Measurements from ENCODE around the gene TMEM250. TPM values are rescaled to one million over a fixed set of nuclear protein-coding genes. Genes with fewer than 3 reads are reported as not detected.
"Not testable (repeated sequence)": the region's sequence is repeated elsewhere in the genome, so short reads cannot be mapped to it uniquely, and the experiment has no call there.

Gene TMEM250, protein sequence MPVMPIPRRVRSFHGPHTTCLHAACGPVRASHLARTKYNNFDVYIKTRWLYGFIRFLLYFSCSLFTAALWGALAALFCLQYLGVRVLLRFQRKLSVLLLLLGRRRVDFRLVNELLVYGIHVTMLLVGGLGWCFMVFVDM
- total RNA-seq = 23.0 TPM

DNA sequence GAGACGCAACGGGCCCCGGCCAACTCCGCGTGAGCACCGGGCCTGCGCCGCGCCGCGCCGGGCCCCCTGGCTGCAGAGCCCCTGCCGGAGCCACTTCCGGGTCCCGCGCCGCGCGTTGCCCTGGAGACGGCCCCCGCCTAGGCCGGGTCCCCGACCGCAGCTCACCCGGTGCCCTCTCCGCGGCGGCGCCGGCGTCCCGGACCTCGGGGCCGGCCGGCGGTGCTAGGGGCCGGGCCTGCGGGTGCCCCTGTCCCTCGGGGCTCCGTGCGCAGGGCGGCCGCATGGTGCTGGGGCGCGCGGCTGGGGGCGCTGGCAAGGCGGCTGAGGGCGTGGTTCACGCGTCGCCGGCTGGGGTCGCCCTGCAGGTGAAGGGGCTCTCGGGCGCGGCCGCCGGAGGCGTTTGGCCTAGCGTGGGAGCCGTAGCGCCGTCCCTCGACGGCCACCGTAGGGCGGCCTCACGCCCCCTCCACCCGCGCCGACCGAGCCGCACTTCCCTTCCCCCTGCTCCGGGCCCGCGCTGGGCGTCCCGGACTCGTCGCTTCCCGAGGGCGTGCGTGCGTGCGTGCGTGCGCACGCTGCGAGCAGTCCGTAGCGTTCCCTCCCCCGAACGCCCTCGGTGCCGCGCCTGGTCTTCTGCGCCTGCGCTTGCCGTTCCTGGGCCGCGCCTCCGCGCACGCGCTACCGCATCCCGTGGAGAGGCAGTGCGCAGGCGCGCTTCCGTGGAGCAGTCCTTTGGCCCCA, at the start of gene TMEM250:
Gene TMEM250, minus strand, starts transcription at position 556 of the 741 bp plus-strand sequence. CDS start 1,975 bp downstream, outside the sequence.
- intact Hi-C loops (cut with DNase I) = no loop called here
- peak; percentile 95 for ATAC-seq

DNA sequence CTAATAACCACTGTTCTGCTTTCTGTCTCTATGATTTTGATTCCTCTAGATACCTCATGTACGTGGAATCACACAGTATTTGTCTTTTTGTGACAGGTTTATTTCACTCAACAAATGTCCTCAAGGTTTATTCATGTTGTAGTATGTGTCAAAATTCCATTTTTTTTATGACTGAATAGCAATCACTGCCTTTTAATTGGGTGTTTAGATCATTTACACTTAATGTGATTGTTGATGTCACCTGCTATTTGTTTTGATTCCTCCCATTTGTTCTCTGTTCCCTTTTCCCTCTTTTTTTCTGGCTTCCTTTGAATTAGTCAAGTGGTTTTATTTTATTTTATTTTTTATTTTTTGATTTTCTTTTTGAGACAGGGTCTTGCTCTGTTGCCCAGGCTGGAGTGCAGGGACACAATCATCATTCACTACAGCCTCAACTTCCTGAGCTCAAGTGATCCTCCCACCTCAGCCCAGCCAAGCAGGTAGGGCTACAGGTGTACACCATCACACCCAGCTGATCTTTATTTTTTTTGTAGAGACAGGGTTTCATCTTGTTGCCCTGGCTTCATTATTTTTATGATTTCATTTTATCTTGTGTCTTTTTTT, 44.7 kb upstream of the TMEM250 start:
- ATAC-seq (no peak), DNase-seq (ENCODE audit: low spot score) (no peak)
- intact Hi-C loops (cut with DNase I) = no loop called here

More for the DNA sequence above, at the start of gene TMEM250:
- DNase-seq (ENCODE audit: low spot score) = peak; percentile 99

DNA sequence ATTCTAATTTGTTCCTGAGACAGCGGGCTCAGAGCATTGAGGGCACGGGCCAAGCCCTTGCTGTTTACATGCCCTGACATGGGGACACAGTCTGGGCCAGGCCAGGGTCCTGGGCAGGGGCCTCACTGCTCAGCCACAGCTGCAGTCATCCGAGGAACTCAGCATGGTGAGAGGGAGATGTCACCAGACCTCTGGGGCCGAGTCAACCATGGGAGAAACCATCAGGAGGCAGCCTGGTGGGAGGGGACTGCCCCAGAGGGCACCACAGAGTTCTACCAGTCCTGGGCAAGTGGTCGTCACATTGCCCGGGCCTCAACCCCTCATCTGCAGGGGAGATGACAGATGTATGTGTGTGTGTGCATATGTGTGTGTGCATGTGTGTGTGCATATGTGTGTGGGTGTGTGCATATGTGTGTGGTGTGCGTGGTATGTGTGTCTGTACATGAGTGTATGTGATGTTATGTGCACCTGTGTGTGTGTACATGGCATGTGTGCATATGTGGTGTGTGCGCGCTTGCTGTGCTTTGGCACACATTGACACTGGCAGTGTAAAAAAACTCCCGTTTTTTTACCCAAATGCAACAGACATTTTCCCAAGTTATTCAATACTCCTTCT, 42.4 kb upstream of the TMEM250 start:
- DNase-seq (ENCODE audit: low spot score) (no peak), ATAC-seq (no peak)
- intact Hi-C loops (cut with DNase I) = no loop called here

DNA sequence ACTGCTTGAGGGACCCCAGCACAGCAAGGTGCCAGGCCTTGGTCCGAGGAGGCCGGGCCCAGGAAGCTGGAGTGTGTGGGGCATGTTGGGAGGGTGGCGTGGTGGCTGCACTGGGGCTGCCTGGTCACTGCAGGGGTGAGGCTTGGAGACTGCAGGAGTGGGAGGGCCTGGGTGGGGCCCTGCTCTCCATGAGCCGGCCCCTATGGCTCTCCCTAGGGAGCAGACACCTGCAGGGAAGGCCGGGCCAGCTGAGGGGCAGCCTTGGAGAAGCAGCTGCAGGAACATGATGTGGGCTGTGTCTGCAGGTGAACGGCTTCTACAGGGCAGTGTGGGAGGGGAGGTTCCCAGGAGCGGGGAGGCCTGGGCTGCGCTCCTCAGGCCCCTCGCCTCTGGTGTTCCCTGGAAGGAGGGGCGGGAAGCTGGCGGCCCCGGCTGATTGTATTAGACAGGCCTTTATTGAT, 41.7 kb upstream of the TMEM250 start:
- DNase-seq (ENCODE audit: low spot score) = no peak
- intact Hi-C loops (cut with DNase I) = no loop called here
- ATAC-seq = no peak

DNA sequence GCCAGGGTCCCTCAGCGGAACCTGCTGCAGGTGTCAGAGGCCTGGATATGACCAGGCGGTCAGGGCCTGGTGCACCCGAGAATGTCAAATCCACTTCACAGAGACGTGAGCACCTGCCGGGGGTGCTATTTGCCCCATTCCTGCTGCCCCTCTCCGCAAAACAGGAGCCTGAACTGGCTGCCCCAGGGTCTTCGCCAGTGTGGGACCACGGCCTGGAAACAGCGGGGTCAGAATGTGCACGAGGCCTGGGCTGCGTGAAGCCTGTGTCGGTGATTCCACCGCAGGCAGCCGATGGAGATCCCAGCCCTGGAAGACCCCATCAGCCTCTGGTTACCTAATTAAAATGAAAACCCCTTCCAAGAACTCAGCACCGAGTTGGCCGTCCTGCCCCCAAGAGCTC, 41.2 kb upstream of the TMEM250 start:
- DNase-seq (ENCODE audit: low spot score) = no peak
- ATAC-seq = no peak
- intact Hi-C loops (cut with DNase I) = no loop called here

DNA sequence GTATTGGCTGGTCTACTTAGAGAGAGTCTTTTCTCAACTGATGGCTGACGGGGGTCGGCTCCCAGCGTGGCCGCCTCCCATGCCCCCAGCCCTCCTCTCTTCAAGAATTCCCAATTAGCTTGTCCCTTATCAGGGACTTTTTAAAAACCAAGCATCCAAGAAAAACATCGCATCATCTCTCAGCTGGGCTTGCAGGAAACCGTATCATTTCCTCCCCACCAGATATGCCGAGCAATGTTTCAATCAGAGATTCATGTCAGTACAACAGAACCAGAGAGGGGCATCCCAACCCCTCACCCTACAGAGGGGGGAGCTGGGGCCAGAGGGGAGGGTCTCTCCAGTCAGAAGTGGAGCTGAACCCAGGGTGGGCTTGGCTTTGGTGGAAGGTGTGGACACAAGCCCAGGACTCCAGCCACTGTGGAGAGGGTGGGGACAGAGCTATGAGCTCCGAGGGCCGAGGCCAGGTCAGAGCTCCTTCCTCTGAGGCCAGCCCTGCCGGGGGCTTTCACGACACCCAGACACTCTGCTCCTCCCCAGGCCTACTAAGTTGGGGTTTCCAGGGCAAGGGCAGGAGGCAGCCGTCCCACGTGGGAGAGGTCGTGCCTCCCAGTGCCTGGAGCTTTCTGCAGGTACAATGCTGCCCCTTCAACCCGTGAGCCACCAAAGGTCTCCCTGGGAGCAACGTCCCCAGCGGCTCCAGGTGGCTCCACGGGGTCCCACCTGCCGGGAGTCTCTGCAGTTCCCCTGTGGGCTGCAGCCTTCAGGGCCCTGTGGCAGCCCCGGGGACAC, 39.0 kb upstream of the TMEM250 start:
- ATAC-seq (no peak), DNase-seq (ENCODE audit: low spot score) (no peak)
- intact Hi-C loops (cut with DNase I) = no loop called here

DNA sequence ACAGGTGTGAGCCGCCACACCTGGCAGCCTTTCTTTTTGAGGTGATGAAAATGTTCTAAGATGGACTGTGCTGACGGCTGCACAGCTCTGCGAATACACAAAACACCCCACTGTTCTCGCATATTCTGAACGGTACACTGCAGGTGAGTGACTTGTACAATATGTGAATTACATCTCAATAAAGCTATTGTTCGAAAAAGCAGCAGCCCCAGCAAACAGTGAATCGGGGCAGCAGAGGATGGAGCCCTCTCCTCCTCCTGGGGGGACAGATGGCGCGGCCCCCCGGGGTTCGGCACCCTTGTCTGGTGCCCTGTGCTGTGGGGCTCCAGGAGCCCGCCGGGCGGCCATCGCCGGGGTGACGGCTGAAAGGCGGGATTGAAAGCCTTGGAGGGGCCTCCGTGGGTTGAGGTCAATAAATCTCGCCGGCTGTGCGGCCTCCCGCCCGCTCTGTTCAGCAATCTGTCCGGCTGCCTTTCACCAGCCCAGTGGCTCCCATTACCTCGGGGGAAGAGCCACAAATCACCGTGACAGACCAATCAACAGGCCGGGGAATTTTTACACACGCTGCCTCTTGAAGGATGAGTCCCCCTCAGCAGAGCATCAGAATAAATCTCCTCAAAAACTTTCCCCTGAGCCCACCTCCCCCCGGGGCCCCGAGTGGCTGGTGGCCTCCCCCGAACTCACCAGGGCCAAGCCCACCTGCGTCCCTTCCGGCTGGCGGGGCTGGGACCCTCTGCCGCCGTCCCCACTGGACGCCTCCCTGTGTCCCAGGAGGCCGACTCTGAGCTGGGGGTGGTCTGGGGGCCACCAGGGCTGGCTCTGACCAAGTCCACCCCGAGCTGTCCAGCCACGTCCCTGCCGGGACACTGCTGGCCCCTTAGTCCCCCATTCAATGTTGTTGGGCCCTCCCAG, 37.8 kb upstream of the TMEM250 start:
- intact Hi-C loops (cut with DNase I) = no loop called here
- ATAC-seq (no peak), DNase-seq (ENCODE audit: low spot score) (no peak)

DNA sequence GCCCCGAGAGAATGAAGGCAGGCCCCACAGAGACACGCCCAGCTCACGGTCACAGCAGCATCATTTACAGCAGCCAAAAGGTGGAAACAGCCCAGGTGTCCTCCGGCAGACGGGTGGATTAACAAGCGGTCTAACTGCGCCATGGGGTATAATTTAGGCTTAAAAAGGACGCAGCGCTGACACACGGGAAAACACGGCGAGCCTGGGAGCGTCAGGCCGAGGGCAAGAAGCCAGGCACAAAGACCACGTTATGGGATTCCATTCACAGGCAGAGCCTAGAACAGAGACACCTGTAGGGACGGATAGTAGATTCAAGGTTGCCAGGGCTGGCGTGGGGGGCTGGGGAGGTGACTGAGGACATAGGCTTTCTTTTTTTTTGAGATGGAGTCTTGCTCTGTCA, 36.9 kb upstream of the TMEM250 start:
- DNase-seq (ENCODE audit: low spot score) (no peak), ATAC-seq (no peak)
- intact Hi-C loops (cut with DNase I) = no loop called here

DNA sequence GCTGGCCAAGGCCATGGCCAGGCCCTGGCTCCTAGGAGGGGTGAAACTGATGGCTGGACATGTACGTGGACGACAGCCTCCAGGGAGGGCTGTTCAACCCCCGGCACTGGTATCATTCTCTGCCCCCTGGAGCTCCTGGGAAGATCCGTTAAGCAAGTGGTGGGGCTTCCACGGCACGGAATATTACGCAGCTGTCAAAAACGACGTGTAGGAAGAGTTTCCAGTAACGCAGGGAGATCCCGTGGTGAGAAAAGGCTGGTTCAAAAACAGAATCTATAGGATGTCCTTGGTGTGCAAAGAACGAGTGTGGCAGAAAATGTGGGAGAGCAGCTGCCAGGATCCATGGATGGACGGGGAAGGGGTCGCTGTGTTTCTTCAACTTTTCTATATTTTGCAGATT, 36.3 kb upstream of the TMEM250 start:
- ATAC-seq (no peak), DNase-seq (ENCODE audit: low spot score) (no peak)
- intact Hi-C loops (cut with DNase I) = no loop called here

DNA sequence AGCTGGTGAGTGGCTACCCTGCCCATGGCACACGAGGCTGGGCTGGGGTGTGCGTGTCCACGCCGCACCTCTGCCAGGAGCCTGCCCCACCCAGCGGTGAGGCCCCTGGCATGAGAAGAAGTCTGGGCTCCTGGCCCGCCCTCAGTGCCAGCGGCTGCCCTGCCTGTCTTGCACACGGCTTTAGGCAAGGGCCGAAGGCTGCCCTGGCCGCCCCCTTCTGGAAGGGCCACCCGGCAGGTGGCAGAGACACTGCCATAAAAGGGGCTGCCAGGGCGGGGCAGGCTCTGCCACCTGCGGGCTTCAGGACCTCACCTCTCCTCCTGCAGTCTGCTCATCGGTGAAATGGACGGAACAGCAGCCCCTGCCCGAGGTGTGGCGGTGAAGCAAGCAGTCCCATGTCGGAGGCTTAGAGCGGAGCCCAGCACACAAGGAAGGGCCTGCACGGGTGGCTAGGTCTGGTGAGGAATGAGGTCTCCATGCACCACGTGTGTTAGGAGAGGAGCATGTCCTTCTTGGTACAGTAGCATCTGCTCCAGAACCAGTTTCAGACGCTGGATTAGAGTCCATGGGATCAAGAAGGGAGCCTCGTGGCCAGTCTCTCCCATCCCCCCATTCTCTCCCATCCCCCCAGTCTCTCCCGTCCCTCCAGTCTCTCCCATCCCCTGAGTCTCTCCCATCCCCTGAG, 34.8 kb upstream of the TMEM250 start:
- intact Hi-C loops (cut with DNase I) = no loop called here
- ATAC-seq (peak; percentile 15), DNase-seq (ENCODE audit: low spot score) (no peak)

DNA sequence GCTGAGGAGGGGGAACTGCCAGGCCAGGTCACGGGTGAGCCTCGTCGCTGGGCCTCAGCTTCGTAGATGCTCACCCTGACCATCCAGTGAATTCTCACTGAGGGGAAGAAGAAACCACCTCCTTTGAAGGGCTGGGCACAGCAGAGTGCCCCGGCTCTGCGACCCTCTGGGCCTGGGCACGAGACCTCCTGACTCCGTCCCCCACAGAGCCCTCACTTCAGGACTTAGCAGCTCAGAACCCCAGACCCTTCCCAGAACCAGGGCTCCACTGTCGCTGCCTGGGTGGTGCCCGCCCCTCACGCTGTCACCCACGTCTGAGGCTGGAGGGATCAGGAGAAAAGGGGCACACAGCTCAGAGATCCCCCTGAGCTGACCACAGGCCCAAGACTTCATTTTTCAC, 34.3 kb upstream of the TMEM250 start:
- intact Hi-C loops (cut with DNase I) = no loop called here
- no peak for ATAC-seq
- no peak for DNase-seq (ENCODE audit: low spot score)

DNA sequence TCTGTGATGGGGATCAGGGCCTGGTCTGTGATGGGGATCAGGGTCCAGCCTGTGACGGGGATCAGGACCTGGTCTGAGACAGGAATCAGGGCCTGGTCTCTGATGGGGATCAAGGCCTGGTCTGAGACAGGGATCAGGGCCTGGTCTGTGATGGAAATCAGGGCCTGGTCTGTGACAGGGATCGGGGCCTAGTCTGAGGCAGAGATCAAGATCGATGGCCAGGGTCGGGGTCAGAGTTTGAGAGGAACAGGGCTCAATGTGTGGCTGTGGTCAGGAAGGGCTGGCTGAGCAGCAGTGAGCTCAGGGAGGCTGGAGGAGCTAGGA, 33.8 kb upstream of the TMEM250 start:
- no peak for DNase-seq (ENCODE audit: low spot score)
- ATAC-seq = no peak
- intact Hi-C loops (cut with DNase I) = no loop called here

DNA sequence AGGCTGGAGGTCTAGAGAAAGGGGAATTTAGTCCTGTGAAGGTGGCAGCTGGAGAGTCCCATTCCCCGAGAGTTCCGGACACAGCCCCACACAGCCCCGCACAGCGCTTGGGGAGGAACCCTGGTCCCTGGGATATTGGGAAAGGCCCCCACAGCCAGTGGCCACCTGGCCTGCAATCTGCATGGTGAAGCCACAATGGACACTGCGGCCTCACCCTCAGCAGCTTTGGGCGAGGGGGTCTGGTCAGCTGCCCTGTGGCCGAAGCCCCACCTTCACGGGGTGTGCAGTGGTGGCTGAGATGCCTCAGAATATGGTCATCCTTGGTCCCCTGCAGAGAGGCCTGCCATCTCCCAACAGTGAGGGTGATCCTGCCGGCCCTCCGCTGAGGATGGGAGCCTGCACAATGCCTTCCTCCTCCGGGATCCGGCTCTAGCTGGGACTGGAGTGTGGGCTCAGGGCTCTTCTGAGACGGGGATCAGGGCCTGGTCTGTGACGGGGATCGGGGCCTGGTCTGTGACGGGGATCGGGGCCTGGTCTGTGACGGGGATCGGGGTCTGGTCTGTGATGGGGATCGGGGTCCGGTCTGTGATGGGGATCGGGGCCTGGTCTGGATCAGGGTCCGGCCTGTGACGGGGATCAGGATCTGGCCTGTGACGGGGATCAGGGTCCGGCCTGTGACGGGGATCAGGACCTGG, 33.3 kb upstream of the TMEM250 start:
- no peak for DNase-seq (ENCODE audit: low spot score)
- no peak for ATAC-seq

DNA sequence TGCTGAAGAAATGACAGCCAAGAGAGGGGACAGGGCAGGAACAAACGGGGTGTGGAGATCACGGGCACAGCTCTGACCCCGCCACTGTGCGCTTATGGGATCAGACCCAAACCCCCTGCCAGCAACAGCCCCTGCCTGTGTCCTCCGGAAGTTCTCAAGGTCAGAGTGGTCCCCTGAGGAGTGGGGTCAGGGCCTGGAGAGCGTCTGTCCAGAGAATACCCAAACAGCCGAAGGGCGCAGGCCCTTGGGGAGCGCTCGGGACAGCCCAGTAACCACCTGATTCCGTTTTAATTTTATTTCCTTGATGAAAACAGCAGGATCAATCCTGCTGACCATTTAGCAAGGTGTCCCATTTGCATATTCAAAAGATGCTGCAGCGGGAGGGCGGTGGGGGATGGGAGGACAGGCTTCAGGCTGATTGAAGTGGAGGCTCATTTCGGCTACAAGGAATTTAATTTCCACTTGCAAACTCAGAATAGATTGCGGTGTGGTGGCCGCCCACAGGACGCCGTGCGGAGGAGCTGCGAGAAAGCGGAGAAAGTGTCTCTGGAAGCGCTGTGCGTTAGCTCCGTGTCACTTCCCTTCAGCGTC, 32.6 kb upstream of the TMEM250 start:
- DNase-seq (ENCODE audit: low spot score) (no peak), ATAC-seq (no peak)
- intact Hi-C loops (cut with DNase I) = no loop called here

More for the DNA sequence above, 33.3 kb upstream of the TMEM250 start:
- intact Hi-C loops (cut with DNase I) = no loop called here

DNA sequence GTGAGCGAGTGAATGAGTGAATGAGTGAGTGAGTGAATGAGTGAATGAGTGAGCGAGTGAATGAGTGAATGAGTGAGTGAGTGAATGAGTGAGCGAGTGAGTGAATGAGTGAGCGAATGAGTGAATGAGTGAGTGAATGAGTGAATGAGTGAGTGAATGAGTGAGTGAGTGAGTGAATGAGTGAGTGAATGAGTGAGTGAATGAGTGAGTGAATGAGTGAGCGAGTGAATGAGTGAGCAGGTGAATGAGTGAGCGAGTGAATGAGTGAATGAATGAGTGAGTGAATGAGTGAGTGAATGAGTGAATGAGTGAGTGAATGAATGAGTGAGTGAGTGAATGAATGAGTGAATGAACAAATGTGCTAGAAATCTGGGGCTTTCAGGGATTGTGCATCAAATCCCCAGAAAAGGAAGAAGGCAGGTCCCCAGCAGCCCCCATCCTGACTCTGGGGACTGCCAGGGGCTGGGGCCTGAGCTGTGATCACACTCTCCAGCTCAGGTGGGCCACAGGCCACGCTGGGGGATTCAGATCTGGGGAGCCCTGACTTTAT, 32.1 kb upstream of the TMEM250 start:
- intact Hi-C loops (cut with DNase I); ATAC-seq; DNase-seq (ENCODE audit: low spot score): not testable (repeated sequence)

DNA sequence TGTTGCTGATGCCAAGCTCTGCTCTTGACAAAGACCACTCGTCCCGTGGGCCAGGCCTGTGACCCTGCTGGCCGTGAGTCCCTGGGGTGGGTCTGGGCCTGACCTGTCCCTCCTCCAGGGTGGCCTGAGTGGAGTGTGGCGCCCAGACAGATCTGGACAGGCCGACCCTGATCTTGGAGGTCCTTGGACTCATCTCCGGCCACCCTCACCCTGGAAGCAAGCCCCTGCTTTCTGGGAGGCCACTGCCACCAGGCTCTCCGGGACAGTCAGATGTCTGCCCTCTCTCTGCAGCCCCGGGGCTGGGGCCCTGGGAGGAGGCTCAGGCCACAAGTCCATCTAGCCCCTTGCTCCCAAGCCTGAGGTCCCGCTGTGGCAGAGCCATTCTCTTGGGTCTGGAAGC, 31.2 kb upstream of the TMEM250 start:
- ATAC-seq = no peak
- DNase-seq (ENCODE audit: low spot score) = no peak

DNA sequence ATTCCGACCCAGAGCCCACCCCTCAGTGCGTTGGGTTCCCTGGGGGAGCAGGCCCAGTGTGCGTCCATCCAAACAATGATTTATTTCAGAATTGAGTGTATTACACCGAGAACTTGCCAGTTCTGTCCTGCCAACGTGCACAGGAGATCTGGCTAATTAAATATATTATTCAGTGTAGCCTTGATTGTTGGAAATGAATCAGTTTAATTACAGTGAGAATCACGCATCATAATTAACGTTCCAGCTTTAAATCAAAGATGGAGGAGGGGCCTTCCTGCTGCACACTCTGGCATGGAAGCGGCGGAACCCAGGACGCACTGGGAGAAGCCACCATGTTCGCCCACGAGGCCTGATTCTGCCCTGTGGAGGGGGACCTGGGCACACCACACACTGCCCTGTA, 30.7 kb upstream of the TMEM250 start:
- intact Hi-C loops (cut with DNase I) = no loop called here
- ATAC-seq = no peak
- DNase-seq (ENCODE audit: low spot score) = no peak

More for the DNA sequence above, 31.2 kb upstream of the TMEM250 start:
- intact Hi-C loops (cut with DNase I) = no loop called here
